ENCODE measurements around the gene MSI1.

The MSI1 gene

GRCh38 chr12:120376934-120377572, 8.1 kb upstream of the MSI1 start:
- no peak for DNase-seq (ENCODE audit: low spot score)

GRCh38 chr12:120376416-120376815, 7.5 kb upstream of the MSI1 start:
- no peak for DNase-seq (ENCODE audit: low spot score)

- no peak for DNase-seq (ENCODE audit: low spot score)
Observed at GRCh38 chr12:120376009-120376408, 7.0 kb upstream of the MSI1 start.

GRCh38 chr12:120373683-120374082, 4.7 kb upstream of the MSI1 start:
- DNase-seq (ENCODE audit: low spot score): no peak

GRCh38 chr12:120370343-120371243, 1.6 kb upstream of the MSI1 start:
- no peak for DNase-seq (ENCODE audit: low spot score)

GRCh38 chr12:120369603-120370342, 809 bp upstream of the MSI1 start:
- no peak for DNase-seq (ENCODE audit: low spot score)

- no peak for DNase-seq (ENCODE audit: low spot score)
Observed at GRCh38 chr12:120367924-120368788, 808 bp downstream of the MSI1 start.

GRCh38 chr12:120367233-120367923, 1.6 kb downstream of the MSI1 start:
- DNase-seq (ENCODE audit: low spot score): no peak

- DNase-seq (ENCODE audit: low spot score): no peak
Observed at GRCh38 chr12:120366845-120367232, 2.1 kb downstream of the MSI1 start.

- no peak for DNase-seq (ENCODE audit: low spot score)
Observed at GRCh38 chr12:120366341-120366705, 2.6 kb downstream of the MSI1 start.

GRCh38 chr12:120365675-120366340, 3.2 kb downstream of the MSI1 start:
- no peak for DNase-seq (ENCODE audit: low spot score)

GRCh38 chr12:120364487-120364886, 4.5 kb downstream of the MSI1 start:
- no peak for DNase-seq (ENCODE audit: low spot score)

- no peak for DNase-seq (ENCODE audit: low spot score)
Observed at GRCh38 chr12:120363274-120363855, 5.6 kb downstream of the MSI1 start.

- DNase-seq (ENCODE audit: low spot score): no peak
Observed at GRCh38 chr12:120362516-120363273, 6.3 kb downstream of the MSI1 start.

GRCh38 chr12:120361506-120362208, 7.3 kb downstream of the MSI1 start:
- peak; percentile 95 for DNase-seq (ENCODE audit: low spot score)

GRCh38 chr12:120359128-120359527, 9.8 kb downstream of the MSI1 start:
- DNase-seq (ENCODE audit: low spot score): no peak

GRCh38 chr12:120358412-120359100, 10.4 kb downstream of the MSI1 start:
- no peak for DNase-seq (ENCODE audit: low spot score)

- no peak for DNase-seq (ENCODE audit: low spot score)
Observed at GRCh38 chr12:120357104-120357503, 11.9 kb downstream of the MSI1 start.
